HCT116 (cell line): ENCODE measurements around the gene SCN3A.

Experiments used
- CBX3 ChIP-seq: IDR thresholded peaks from 2 replicates; pipeline ENCODE4 v1.6.1; 2012; ENCODE audit warnings: low read depth
- EZH2phosphoT487 ChIP-seq: fragments of 200-600 bp; IDR thresholded peaks from 2 replicates; pipeline ENCODE4 v1.6.1; 2018; ENCODE audit warnings: antibody characterized with exemption, borderline replicate concordance
- POLR2A ChIP-seq: IDR thresholded peaks from 2 replicates; pipeline ENCODE4 v1.7.0; 2011; ENCODE audit warnings: borderline replicate concordance; ENCODE audit not compliant: insufficient read depth, insufficient read length; ENCODE audit errors: extremely low read depth
- POLR2AphosphoS5 ChIP-seq: IDR thresholded peaks from 2 replicates; pipeline ENCODE4 v1.6.1; 2011; ENCODE audit warnings: mild to moderate bottlenecking, low read depth, low read length, moderate library complexity
- SIN3A ChIP-seq: IDR thresholded peaks from 2 replicates; pipeline ENCODE4 v1.6.1; 2012; ENCODE audit warnings: low read depth
- SRF ChIP-seq: IDR thresholded peaks from 2 replicates; pipeline ENCODE4 v1.6.1; 2012; ENCODE audit warnings: low read depth
- YY1 ChIP-seq: IDR thresholded peaks from 2 replicates; pipeline ENCODE4 v1.6.1; 2011; ENCODE audit warnings: low read length, low read depth, moderate library complexity, mild to moderate bottlenecking; ENCODE audit not compliant: insufficient replicate concordance; ENCODE audit errors: extremely low read depth
- TF ChIP-seq, protein P1 (sequence below), 3 experiments: fragments of 200-600 bp in 1 of 3; sonication (generic) in 1 of 3; IDR thresholded peaks in 2 of 3; conservative IDR thresholded peaks in 1 of 3; 2 replicates each; pipeline ENCODE4 v1.5.1; 2012 to 2017; ENCODE audit warnings: low read depth in 2 of 3, low read length in 2 of 3, antibody characterized with exemption in 1 of 3, borderline replicate concordance in 1 of 3, control low read depth in 1 of 3, mild to moderate bottlenecking in 1 of 3, mixed read lengths in 1 of 3, mixed run types in 1 of 3, moderate library complexity in 1 of 3; ENCODE audit not compliant: insufficient read depth in 1 of 3

DNA sequence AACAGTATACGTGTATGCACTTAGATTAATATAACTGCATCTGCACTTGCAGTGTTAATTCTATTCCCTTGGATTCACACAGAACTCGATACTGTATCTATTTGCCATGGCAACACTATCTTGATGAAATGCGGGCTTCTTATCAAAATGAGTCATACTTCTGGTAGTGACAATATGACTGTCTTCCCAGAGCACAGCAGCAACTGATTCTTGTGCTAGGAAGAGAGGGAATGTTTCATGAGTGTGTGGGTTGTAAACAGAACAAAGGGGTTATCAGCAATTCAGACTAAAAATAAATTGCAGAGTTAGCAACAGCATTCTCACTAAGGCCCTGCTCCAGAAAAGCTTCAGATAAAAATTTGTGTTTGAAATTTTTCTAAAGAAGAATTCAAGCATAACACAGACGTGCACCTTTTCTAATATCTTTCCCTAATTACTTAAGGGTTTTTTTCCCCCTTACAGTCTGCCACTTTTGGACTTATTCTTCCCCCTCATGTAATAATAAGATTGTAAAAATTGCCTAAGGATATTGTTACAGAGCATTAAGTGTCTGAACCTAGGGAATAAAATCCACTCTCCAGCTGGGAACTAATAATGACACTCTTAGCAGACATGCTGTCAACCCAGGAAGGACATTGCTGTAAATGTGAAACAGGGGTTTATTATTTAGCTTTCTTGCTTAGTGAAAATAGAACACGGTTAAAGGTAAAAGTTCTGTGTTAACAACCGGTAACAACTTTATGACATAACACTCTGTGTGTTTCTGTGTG, 148.6 kb downstream of the SCN3A start:
- TF ChIP-seq EZH2phosphoT487 = no peak
- TF ChIP-seq POLR2AphosphoS5 = no peak
- TF ChIP-seq YY1 = no peak
- TF ChIP-seq, protein P1, sequence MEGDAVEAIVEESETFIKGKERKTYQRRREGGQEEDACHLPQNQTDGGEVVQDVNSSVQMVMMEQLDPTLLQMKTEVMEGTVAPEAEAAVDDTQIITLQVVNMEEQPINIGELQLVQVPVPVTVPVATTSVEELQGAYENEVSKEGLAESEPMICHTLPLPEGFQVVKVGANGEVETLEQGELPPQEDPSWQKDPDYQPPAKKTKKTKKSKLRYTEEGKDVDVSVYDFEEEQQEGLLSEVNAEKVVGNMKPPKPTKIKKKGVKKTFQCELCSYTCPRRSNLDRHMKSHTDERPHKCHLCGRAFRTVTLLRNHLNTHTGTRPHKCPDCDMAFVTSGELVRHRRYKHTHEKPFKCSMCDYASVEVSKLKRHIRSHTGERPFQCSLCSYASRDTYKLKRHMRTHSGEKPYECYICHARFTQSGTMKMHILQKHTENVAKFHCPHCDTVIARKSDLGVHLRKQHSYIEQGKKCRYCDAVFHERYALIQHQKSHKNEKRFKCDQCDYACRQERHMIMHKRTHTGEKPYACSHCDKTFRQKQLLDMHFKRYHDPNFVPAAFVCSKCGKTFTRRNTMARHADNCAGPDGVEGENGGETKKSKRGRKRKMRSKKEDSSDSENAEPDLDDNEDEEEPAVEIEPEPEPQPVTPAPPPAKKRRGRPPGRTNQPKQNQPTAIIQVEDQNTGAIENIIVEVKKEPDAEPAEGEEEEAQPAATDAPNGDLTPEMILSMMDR (IDR thresholded peaks at IDR 0.05 in 2 of 3, conservative IDR thresholded peaks at IDR 0.05 in 1 of 3; ENCODE audit: borderline replicate concordance in 1 of 3, insufficient read depth in 1 of 3, low read depth in 2 of 3, low read length in 2 of 3) = no peak
- TF ChIP-seq CBX3 = no peak
- TF ChIP-seq SRF = no peak
- no peak for TF ChIP-seq SIN3A
- TF ChIP-seq POLR2A = no peak
